ENCODE measurements around the gene TMBIM1. TPM values are rescaled to one million over a fixed set of nuclear protein-coding genes. Genes with fewer than 3 reads are reported as not detected.

The TMBIM1 gene
- total RNA-seq, 1 experiment from 2014 or later, result 91.0 TPM

- ChIA-PET POLR2A (no interaction called here), RAD21 (ENCODE audit: low non-redundant PET in 1 of 2, low total read pairs in 2 of 2, uncharacterized antibody in 2 of 2, unreplicated experiment in 2 of 2) (no interaction called here), CTCF (no interaction called here)
- no peak overlapping the region for H3K9ac ChIP-seq (ENCODE audit: low read length)
- H3K4me2 ChIP-seq (ENCODE audit: low read length), result no peak overlapping the region
- no peaks in the 10 kb centered on the region for H4K20me1 ChIP-seq (ENCODE audit: insufficient read depth)
- no TSS peak for BruUV-seq (replicated peaks)
- TF ChIP-seq CEBPB (IDR thresholded peaks at IDR 0.05; ENCODE audit: low read depth) (no peak), YY1 (IDR thresholded peaks at IDR 0.05; ENCODE audit: extremely low read depth, insufficient replicate concordance, low read depth, low read length) (no peak), ELF1 (IDR thresholded peaks at IDR 0.05; ENCODE audit: borderline replicate concordance, low read depth) (no peak), RAD21 (IDR thresholded peaks at IDR 0.05; ENCODE audit: low read depth) (no peak)
- H3K9me2 ChIP-seq (ENCODE audit: insufficient read depth), result no peaks in the 10 kb centered on the region
- H2AFZ ChIP-seq (ENCODE audit: low read depth, low read length, poor library complexity, severe bottlenecking), result no peak overlapping the region
- no peaks in the 10 kb centered on the region for H3K27me3 ChIP-seq (ENCODE audit: insufficient read depth, low read length)
- no peak overlapping the region for H3K4me3 ChIP-seq (replicated peaks in 1 of 2; ENCODE audit: low read depth in 1 of 2, low read length in 2 of 2)
- H3K79me2 ChIP-seq (ENCODE audit: insufficient read depth, low read length), result no peaks in the 10 kb centered on the region
- intact Hi-C loops (cut with micrococcal nuclease), result no loop called here
- no peak overlapping the region for H3K27ac ChIP-seq (ENCODE audit: low read depth, low read length)
- no peaks in the 10 kb centered on the region for H3K36me3 ChIP-seq (ENCODE audit: control insufficient read depth in 1 of 2, insufficient read depth in 2 of 2, low read length in 2 of 2)
- H3K4me1 ChIP-seq (ENCODE audit: control insufficient read depth in 1 of 2, insufficient read depth in 2 of 2, low read length in 2 of 2), result peaks cover 15 to 34% of the 10 kb centered on the region in 2 experiments
- DNase-seq (ENCODE audit: low read depth, low spot score), result no peak
- no peaks in the 10 kb centered on the region for H3K9me3 ChIP-seq (ENCODE audit: control insufficient read depth in 1 of 2, insufficient read depth in 1 of 2, low read depth in 1 of 2, low read length in 2 of 2)
- ATAC-seq, result no peak
Measured at GRCh38 chr2:218319813-218320365, 27.6 kb upstream of the TMBIM1 start.

GRCh38 chr2:218318241-218318640 is 25.9 kb upstream of the TMBIM1 start:
- ChIA-PET CTCF (no interaction called here), POLR2A (no interaction called here), RAD21 (ENCODE audit: low non-redundant PET in 1 of 2, low total read pairs in 2 of 2, uncharacterized antibody in 2 of 2, unreplicated experiment in 2 of 2) (no interaction called here)
- Histone ChIP-seq H2AFZ (ENCODE audit: low read depth, low read length, poor library complexity, severe bottlenecking) (no peak overlapping the region), H3K36me3 (ENCODE audit: control insufficient read depth in 1 of 2, insufficient read depth in 2 of 2, low read length in 2 of 2) (no peaks in the 10 kb centered on the region), H3K9me2 (ENCODE audit: insufficient read depth) (no peaks in the 10 kb centered on the region), H3K4me3 (replicated peaks in 1 of 2; ENCODE audit: low read depth in 1 of 2, low read length in 2 of 2) (no peak overlapping the region), H3K9me3 (ENCODE audit: control insufficient read depth in 1 of 2, insufficient read depth in 1 of 2, low read depth in 1 of 2, low read length in 2 of 2) (no peaks in the 10 kb centered on the region), H3K4me1 (ENCODE audit: control insufficient read depth in 1 of 2, insufficient read depth in 2 of 2, low read length in 2 of 2) (peaks cover 7 to 21% of the 10 kb centered on the region in 2 experiments), H3K27me3 (ENCODE audit: insufficient read depth, low read length) (no peaks in the 10 kb centered on the region), H3K4me2 (ENCODE audit: low read length) (no peak overlapping the region), H3K79me2 (ENCODE audit: insufficient read depth, low read length) (no peaks in the 10 kb centered on the region), H4K20me1 (ENCODE audit: insufficient read depth) (no peaks in the 10 kb centered on the region), H3K27ac (ENCODE audit: low read depth, low read length) (no peak overlapping the region), H3K9ac (ENCODE audit: low read length) (no peak overlapping the region)
- intact Hi-C loops (cut with micrococcal nuclease), result no loop called here
- ATAC-seq, result no peak
- no peak for DNase-seq (ENCODE audit: low read depth, low spot score)
- BruUV-seq (replicated peaks), result no TSS peak
- no peak for TF ChIP-seq SP1 (IDR thresholded peaks at IDR 0.05; ENCODE audit: low read depth)
- no peak for TF ChIP-seq JUND (IDR thresholded peaks at IDR 0.05)
- TF ChIP-seq FOSL1 (IDR thresholded peaks at IDR 0.05; ENCODE audit: low read depth), result no peak
- TF ChIP-seq RAD21 (IDR thresholded peaks at IDR 0.05; ENCODE audit: low read depth), result no peak
- TF ChIP-seq MAX (IDR thresholded peaks at IDR 0.05), result no peak
- TF ChIP-seq SIN3A (IDR thresholded peaks at IDR 0.05; ENCODE audit: low read depth), result no peak
- TF ChIP-seq ZFX (IDR thresholded peaks at IDR 0.05), result no peak
- TF ChIP-seq ZNF274 (IDR thresholded peaks at IDR 0.05; ENCODE audit: low read depth, low read length), result no peak
- no peak for TF ChIP-seq EZH2 (IDR thresholded peaks at IDR 0.05)
- TF ChIP-seq ATF3 (IDR thresholded peaks at IDR 0.05), result no peak
- TF ChIP-seq ELF1 (IDR thresholded peaks at IDR 0.05; ENCODE audit: borderline replicate concordance, low read depth), result no peak
- no peak for TF ChIP-seq YY1 (IDR thresholded peaks at IDR 0.05; ENCODE audit: extremely low read depth, insufficient replicate concordance, low read depth, low read length)
- no peak for TF ChIP-seq CBX3 (IDR thresholded peaks at IDR 0.05; ENCODE audit: low read depth)
- no peak for TF ChIP-seq REST (IDR thresholded peaks at IDR 0.05; ENCODE audit: low read depth)
